Activated CD4-positive, alpha-beta T cell treated with anti-CD3 and anti-CD28 coated beads, Interleukin-2, Interleukin-6, amounts not matched to agents 100 ng/mL and 50 ng/mL, durations not matched to agents 16 hours and 8 hours (primary cell): Measurements from ENCODE around the gene ZMIZ2.
"Not testable (repeated sequence)": the region's sequence is repeated elsewhere in the genome, so short reads cannot be mapped to it uniquely, and the experiment has no call there.

ENCODE experiments used
- DNase-seq: peaks from one replicate; pipeline ENCODE4 v3.0.0-alpha.2; 2020

Gene ZMIZ2

GRCh38 chr7:44748045-44748947 is at the start of gene ZMIZ2:
Gene ZMIZ2, plus strand, starts transcription at chr7:44748847. Its CDS starts 7,403 bp downstream, at chr7:44756250.
- peak; percentile 96 for DNase-seq

GRCh38 chr7:44699598-44699997 is 49.0 kb upstream of the ZMIZ2 start:
- not testable (repeated sequence) for DNase-seq

GRCh38 chr7:44700322-44700721 is 48.3 kb upstream of the ZMIZ2 start:
- no peak for DNase-seq

- DNase-seq, result not testable (repeated sequence)
Measured at GRCh38 chr7:44703391-44703790, 45.3 kb upstream of the ZMIZ2 start.

- DNase-seq, result no peak
Measured at GRCh38 chr7:44703921-44704320, 44.7 kb upstream of the ZMIZ2 start.

- no peak for DNase-seq
Measured at GRCh38 chr7:44705434-44705833, 43.2 kb upstream of the ZMIZ2 start.

- DNase-seq, result no peak
Measured at GRCh38 chr7:44706788-44707557, 41.7 kb upstream of the ZMIZ2 start.

- DNase-seq, result no peak
Measured at GRCh38 chr7:44707558-44708230, 41.0 kb upstream of the ZMIZ2 start.

- no peak for DNase-seq
Measured at GRCh38 chr7:44709011-44709915, 39.4 kb upstream of the ZMIZ2 start.

- DNase-seq, result no peak
Measured at GRCh38 chr7:44709945-44710596, 38.6 kb upstream of the ZMIZ2 start.

- DNase-seq, result no peak
Measured at GRCh38 chr7:44711528-44711927, 37.1 kb upstream of the ZMIZ2 start.

GRCh38 chr7:44712012-44712411 is 36.6 kb upstream of the ZMIZ2 start:
- no peak for DNase-seq

GRCh38 chr7:44713141-44713540 is 35.5 kb upstream of the ZMIZ2 start:
- DNase-seq, result no peak

- DNase-seq, result no peak
Measured at GRCh38 chr7:44713680-44714335, 34.8 kb upstream of the ZMIZ2 start.

- no peak for DNase-seq
Measured at GRCh38 chr7:44716205-44716604, 32.4 kb upstream of the ZMIZ2 start.

- no peak for DNase-seq
Measured at GRCh38 chr7:44720301-44720700, 28.3 kb upstream of the ZMIZ2 start.

- no peak for DNase-seq
Measured at GRCh38 chr7:44724276-44724675, 24.4 kb upstream of the ZMIZ2 start.

- not testable (repeated sequence) for DNase-seq
Measured at GRCh38 chr7:44726250-44726649, 22.4 kb upstream of the ZMIZ2 start.

GRCh38 chr7:44727158-44727936 is 21.3 kb upstream of the ZMIZ2 start:
- DNase-seq, result no peak

GRCh38 chr7:44727937-44728262 is 20.7 kb upstream of the ZMIZ2 start:
- no peak for DNase-seq
